ENCODE measurements around the gene SLC6A20.
"Not testable (repeated sequence)": the region's sequence is repeated elsewhere in the genome, so short reads cannot be mapped to it uniquely, and the experiment has no call there.

The SLC6A20 gene

DNA sequence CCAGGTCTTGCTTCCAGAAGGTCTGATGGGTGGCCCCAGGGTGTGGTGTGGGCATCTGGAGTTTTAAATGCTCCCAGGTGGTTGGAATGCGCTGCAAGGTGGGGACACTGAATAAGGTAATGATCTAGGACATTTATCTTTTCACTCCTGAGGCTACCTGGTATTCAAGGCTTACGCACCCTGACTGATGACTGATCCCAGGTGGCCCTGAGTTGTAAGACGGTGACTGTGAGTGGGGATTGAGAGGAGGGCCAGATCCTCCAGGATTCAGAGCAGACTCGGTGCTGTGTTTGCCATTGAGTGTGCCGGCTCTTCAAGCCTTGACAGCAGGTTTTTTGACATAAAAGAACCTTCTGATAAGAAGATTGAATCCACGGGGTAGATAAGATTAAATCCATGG is 40.3 kb downstream of the SLC6A20 start:
- DNase-seq, result no peak

DNA sequence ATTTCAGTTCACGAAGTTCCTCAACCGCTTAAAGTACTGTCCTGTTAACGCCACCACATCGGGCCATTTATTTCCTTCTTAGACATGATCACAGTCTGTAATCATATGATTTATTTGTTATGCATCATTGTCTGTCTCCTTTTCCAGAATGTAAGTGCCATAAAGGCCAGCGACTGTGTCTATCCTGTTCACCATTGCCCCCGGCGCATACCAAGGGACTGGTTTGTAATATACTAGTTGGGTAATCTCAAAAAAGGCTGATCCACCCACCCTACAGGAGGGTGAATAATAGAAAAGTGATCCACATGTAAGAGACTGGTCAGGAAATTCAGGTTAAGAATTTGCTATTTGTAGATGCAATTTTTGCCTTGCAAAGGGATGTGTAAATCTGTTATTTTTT is 41.9 kb downstream of the SLC6A20 start:
- no peak for DNase-seq

DNA sequence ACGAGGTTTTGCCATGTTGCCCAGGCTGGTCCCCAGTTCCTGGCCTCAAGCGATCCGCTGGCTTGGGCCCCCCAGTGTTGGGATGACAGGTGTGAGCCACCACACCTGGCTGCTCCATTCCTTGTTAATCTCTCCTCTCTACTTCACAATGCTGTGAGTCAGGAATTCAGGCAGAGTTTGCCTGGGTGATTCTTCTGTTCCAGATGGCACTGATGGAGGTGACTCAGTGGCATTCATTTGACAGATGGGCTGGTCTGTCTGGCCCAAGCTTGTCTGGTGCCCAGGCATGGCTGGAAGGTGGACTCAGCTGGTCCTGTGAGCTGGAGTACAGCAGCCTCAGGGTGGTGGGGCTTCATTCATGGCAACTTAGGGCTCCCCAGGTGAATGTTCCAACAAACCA is 43.2 kb downstream of the SLC6A20 start:
- DNase-seq, result no peak

DNA sequence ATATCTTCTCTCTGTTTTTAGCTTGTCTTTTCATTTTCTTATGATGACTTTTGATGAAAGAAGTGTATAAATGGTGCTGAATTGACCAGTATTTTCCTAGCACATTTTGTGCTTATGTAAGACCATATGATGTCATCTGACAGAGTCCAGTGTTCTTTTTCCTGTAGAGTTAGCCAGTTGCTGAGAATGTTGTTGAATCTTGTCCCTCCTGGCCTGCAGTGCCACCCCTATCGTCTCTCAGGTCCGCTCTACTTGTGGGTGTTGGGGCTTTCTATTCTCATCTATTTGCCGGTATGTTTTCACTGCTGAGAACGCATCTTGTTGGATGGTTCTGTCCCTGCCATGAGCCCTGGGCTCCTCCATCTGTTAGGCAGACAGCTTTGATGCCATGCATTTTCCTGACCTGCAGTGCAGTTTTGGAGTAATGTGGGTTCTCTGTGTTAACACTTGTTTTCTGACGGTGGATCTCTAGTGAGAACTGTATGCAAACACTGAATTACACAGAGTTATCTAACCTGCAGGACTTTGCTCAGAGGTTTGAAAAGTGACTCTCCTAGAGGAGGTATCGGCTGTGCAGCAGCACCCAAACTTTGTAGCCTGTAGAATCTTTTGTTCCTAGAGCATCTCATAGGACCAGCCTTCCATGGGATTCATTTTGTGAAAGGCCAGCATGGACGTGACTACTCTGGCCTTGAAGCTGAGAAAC is 44.6 kb downstream of the SLC6A20 start:
- no peak for DNase-seq

DNA sequence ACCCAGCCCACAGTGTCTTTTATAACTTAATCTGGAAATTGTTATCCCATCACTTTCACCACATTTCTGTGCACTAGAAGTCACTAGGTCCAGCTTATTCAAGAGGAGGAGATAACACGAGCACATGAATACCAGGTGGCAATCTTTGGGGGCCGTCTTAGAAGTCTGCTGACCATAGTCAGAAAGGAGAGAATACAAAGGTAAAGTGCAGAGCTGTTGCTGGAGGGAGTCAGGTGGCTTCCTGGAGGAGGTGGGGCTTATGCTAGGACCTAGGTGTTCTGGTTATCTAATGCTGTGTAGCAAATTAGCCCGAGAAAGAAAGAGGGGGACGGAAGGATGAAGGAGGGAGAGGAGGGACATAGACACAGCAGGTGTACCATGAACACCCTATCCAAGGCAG is 46.5 kb downstream of the SLC6A20 start:
- no peak for DNase-seq

DNA sequence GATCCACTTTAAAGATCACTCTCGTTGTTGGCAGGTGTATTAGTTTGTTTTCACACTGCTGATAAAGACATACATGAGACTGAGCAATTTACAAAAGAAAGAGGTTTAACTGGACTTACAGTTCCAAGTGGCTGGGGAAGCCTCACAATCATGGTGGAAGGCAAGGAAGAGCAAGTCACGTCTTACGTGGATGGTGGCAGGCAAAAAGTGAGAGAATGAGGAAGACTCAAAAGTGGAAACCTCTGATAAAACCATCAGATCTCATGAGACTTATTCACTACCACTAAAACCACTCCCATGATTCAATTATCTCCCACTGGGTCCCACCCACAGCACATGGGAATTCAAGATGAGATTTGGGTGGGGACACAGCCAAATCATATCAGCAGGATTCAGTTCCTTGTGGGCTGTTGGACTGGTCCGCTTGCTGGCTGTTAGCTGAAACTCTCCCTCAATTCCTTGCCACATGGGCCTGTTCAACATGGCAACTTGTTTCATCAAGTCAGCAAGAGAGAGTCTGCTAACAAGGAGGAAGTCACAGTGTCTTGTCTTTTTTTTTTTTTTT is 47.2 kb downstream of the SLC6A20 start:
- not testable (repeated sequence) for DNase-seq

DNA sequence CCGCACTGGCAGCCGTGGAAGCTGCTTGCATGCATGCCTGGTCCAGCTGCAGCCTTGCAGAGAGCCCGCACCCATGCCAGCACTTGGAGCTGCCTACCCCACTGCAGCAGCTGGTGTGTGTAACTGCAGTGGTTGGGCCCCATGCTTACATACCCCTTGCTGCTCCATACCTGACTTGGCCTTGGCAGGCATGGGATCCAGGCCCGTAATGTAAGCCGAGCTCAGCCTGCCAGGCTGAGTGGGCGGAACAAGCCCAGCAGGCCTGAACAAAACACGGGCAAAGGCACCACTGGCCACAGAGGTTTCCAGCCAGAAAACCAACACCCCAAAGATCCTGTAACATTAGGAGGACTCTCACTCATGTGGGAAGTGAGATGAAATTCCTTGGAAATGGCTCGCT is 48.3 kb downstream of the SLC6A20 start:
- DNase-seq, result no peak

DNA sequence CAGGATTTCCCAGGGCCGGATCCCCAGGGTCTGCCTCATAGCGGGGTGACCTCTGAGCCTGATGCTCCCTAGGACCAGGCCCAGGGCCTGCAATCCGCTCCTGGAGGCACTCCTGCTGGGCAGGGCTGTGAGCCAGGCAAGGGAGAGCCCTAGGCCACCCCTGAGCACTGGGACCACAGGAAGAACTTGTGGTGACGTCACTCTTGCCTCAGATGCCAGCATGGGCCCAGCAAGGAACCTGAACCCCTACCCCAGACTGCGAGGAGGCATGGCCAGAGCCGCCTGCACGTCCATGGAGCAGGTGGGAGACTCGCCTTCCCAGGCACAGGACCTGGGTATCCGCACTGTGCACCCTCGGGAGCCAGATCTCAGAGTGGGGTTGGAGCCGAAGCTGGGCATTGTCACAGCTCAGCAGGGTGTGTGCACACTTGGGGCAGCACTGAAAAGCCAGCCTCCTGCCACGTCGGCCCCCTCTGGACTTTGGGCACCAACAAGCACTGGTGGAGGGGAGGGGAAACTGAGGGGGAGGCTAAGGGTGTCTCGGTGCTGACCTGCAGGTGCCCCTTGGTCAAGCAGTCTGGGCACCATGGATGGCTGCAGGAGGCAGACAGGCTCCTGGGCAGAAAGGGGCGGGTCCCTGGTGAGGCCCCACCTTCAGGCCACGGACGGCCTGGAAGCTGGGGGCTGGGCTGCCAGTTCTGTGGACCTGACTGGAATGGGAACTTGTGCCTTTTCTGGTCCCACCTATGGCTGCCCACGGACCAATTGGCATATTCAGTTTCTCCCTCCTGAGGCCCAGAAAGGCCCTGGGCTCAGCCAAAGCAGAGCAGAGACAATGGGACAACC is 49.3 kb downstream of the SLC6A20 start:
- no peak for DNase-seq

DNA sequence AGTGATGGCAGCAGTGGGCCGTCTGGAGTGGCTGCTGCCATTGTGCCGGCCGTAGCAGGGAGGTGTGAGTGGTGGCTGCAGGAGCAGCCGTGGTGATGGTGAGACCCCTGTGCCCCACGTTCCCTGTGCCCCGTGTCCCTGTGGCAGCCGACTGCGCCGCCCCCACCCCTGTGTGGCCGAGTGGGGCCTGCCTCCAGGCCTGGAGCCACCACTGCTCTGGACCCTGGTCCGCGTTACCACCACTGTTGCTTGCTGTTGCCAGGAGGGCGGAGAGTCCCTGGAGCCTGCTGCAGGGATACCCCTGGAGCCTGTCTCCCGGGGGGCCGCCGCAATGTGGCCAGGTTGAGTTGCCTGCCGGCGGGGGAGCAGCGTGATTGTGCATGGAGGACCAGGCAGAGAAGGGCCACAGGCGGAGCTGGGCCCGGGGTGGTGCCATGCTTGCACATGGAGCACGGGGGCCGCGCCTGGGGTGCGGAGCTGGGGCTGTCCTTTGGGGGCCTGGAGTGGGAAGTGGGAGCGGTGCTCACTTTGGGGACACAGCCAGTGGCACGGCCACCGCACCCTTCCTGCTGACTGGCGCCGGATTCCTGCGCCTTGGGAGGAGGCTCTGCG is 50.1 kb downstream of the SLC6A20 start:
- DNase-seq, result no peak

DNA sequence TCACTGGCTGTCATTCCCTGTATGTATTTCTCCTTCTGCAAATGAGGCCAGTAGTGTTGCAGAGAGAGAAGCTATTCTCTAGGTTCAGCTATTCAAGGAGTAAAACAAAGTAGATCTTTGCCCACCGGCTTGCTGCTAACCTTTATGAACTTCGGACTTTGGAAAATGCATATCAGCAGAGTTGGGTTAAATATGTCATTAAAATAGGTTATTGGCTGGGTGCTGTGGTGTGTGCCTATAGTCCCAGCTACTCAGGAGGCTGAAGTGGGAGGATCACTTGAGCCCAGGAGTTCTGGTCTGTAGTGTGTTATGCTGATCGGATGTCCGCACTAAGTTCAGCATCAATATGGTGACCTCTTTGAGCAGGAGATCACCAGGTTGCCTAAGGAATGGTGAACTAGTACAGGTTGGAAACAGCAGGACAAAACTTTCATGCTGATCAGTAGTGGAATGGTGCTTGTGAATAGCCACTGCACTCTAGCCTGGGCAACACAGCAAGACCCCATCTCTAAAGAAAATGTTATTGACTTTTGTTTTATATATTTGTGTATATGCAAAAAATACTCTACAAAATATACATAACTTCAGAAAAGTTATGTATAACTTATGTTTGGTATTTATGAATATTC is 53.8 kb downstream of the SLC6A20 start:
- DNase-seq, result no peak

DNA sequence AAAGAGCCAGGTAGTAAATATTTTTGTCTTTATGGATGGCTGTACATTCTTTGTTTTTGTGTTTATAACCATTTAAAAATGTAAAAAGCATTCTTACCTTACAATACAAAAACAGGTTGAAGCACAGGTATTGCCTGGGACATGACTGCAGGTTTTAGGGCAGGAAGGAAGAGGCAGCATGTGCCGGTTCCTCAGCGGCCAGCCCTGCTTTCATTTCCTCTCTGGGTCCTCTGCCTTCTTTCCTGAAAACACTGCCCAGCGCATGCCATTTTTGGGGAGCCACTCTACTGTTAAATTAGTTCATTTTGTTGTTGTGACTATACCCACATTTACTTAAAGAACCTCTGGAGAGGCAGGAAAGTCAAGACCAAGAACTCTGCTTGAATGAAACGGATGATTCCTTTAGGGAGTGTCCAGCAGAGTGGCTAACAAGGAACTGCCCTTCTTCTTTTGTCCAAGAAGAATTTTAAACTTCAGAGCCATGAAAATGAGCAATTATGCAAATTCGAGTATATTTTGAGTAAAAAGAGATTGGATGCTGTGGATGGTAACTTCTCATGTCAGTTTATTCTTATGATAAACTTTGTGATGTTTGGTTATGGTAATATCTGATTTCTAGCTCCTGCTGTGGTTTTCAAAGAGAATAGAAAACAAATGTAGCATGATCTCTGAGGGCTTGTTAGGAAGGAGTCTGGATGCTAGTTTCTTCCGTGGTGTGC is 54.4 kb downstream of the SLC6A20 start:
- no peak for DNase-seq

DNA sequence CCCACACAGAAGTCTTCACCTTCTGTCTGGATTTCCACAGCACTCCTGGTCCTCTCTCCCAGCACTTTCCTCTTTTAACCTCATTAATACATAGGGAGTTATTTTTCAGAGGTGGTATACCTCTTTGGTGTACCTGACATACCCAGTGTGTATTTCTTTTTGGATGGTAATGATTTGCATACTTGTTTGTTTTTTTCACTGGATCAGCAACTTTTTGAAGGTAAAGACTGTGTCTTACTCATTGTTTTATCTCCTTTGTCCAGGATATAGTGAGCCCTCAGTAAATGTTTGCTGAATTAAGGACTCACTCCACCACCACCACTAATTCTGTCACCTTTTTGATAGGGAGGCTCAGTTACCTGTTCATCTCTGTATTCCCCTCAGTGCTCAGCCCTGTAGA is 55.1 kb downstream of the SLC6A20 start:
- no peak for DNase-seq

DNA sequence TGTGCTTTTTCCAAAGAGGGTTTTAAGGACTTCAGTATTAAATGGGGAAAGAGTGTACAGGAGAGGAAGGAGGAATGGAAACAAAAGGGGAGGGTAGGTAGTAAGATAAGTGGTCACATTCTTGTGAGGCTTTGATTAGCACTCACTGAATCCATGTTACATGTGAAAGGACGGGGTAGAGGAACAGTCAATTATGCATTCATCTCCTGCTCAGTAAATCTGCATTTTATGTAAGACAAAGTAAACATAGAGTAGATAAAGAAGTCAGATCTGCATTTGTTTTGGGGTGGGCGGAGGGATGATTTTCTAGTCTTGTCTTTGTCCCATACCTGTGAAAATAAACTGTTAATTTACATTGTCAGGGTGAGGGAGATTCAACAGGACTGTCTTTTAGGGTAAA is 56.3 kb downstream of the SLC6A20 start:
- no peak for DNase-seq

DNA sequence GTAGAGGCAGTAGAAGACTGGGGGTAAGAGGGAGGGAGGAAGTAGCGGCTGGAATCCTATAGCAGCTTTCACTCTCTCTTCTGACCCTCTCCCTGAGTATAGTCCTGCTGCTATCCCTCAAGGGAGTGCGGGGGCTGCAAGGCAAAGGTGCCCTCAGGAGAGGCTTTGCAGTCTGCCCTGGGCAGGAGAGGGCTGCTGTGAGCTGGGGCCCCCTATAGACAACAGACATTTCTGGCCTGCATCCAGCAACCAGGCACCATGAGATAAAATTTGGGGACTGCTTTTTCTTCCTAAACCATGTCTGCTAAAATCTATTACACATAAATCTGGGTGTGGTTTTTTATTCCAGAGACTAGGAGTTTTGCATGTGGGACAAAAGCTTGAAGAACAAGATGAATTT is 59.1 kb downstream of the SLC6A20 start:
- no peak for DNase-seq

DNA sequence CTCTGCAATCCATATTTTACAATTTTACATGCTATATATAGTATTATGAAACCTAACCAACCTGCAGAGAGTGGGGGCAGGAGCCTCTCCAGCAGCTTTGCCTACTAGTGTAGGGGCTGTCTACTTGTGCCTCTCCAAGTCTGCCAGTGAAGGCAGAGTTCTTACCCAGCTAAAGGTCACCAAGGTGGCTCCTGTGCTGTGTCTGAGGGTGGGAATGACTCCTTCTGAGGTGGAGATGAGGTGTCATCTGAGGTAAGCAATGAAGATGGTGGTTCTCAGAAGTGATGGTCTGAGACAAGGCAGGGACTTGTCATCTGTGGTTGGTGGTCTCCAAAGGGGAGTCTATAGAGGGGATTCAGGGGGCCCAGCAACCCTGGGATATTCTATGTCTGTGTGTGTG is 59.6 kb downstream of the SLC6A20 start:
- no peak for DNase-seq

DNA sequence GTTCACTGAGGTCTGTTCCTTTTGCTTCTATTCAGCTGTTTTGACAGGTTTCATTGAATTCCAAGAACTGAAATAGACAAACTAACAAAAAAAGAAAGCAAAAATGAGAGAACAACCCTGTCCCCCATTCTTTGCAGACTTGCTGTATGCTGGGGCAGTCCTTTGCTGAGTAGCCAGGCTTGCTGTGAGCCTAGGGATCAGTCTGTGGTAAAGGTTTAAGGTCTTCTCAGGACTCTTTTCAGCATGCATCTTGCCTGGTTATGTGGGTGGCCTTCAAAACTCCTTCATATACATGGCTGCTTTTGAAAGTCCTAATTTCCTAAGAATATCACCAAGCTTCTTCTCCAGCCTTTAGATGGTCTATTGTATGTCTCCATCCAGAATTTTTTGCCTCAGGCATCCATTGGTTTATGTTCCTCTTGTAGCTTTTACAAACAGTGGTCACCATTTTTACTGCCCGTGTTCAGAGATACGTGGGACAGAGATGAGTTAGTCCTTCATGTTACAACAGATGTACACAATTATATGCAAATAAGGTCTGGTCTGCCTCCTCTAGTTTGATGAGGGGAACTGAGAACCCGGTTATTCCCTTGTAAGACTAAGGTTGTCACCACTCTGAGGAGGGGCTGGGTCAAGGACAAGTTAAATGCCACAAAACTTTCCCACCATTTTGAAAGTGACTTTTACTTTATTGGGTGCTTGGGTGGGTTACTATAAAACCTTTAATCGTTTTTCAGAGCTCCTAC is 65.8 kb downstream of the SLC6A20 start:
- DNase-seq, result no peak

DNA sequence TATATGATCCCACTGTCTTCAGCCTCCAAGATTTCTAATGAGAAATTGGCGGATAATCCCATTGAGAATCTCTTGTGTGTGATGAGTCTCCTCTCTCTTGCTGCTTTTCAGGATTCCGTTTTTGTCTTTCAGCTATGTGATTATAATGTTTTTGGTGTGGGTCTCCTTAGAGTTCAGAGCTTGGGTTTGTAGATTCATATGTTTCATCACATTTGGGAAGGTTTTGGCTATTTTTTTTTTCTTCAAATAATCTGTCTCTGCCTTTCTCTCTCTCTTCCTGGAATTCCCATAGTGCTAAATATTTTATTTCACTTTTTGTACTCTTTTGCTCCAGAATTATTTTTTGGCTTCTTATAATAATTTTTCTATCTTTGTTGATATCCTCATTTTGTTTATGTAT is 66.7 kb downstream of the SLC6A20 start:
- DNase-seq, result no peak

DNA sequence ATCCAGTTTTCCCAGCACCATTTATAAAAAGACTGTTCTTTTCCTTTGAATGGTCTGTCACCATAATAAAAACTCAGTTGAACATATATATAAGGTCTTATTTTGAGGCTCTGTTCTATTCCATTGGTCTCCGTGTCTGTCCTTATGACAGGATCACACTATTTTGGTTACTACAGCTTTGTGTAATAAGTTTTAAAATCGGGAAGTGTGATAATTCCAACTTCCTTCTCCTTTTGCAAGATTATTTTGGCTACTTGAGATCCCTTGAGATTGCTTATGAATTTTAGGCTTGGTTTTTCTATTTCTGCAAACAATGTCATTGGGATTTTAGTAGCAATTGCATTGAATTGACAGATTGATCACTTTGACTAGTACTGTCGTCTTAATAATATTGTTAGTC is 71.4 kb downstream of the SLC6A20 start:
- DNase-seq, result no peak

DNA sequence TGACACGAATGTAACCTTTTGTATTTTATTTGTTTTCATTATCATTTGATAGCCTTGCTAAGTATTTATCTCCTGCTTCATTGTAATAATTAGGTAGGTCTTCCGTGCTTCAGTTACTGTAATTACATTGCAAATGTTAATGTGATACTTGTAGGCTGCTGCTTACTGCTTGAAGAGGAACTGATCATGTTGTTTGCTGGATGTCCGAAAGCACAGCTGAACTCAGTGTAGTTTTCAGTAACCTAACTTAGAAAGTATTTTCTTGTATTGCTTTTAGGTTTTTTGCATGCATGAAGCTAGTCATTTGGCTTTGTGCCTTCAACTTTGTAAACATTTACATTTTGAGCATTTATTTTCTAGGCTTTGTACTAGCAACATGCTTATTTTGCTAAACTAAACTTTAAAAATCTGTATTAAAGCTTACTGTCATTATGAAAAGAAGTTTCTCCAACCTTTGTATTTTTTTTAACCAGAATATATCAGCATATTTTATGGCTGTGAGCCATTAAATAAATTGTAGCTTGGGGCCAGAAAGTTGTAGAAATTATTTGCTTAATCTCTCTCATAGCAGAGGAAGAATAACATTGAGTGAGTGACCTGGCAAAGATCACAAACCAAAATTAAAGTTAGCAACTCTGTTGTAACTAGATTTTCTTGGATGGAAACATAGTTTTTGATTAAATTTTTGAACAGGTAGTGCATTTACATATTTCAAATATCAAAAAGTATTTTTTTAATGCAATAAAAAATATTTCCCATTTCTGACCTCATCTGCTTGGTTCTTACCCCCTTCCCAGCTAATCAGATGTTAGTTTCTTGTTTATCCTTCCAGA is 76.5 kb downstream of the SLC6A20 start:
- no peak for DNase-seq

DNA sequence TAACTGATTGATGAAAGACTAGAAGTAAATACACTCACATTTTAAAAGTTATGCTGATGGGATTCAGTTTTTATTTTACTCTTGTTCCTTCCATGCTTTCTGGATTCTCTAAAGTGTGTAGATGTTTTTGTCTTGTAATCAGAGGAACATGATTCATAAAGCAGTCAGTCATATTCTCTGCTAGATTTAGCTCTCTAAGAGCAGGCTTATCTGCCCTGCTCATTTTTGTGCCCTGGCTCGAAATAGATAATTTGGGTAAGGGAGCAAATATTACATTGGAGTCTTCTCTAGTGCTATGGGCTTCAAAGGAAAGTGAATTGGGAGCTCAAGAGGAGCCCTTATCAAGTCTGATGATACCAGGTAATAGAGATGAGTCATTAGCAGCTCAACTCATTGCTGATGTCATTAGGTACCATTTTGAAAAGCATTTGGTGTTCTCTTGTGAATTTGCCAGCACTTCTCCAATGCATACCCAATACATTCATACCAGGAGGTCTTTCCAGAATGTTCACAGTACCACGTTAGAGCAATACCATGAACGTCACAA is 79.5 kb downstream of the SLC6A20 start:
- DNase-seq, result no peak

DNA sequence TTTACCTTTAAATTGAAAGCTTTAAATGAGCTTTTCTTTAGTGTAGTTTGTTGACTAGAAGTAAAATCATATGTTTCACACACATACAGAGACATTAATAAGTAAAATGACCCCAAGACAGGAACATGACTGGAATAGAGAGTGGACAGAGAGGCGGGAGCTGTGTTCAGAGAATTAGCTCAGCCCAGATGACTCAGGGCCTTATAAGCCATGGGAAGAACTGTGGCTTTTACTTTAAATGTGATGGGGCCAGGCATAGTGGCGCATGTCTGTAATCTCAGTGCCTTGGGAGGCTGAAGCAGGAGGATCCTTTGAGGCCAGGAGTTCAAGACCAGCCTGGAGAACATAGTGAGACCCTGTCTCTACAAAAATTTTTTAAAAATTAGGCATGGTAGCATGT is 80.4 kb downstream of the SLC6A20 start:
- DNase-seq, result no peak

Data from stimulated activated CD8-positive, alpha-beta memory T cell treated with anti-CD3 and anti-CD28 coated beads, Interleukin-4, amount 100 ng/mL, for 48 hours (primary cell).